Stimulated activated naive CD8-positive, alpha-beta T cell treated with anti-CD3 and anti-CD28 coated beads, Interleukin-15, amount 100 ng/mL, for 72 hours (primary cell): ENCODE results near the gene TSPAN11.
A peak's percentile ranks its signal among the peaks of the same experiment; 100 is the strongest.

Source experiments
- ATAC-seq: fragments of 150-1000 bp; cut with Tn5 transposase; 2 replicates; pipeline ENCODE4 v1.10.0; 2021; ENCODE audit warnings: mild to moderate bottlenecking, moderate library complexity
- DNase-seq, 2 donors: peaks; one replicate each; pipeline ENCODE4 v3.0.0; 2021 to 2022
- H3K27ac Mint-ChIP-seq, 2 donors: one replicate each; pipeline ENCODE4 v1.8.0; 2022; ENCODE audit warnings: mild to moderate bottlenecking in 2 of 2, mixed read lengths in 2 of 2, moderate library complexity in 2 of 2
- H3K27me3 Mint-ChIP-seq: one replicate; pipeline ENCODE4 v1.8.0; 2022; ENCODE audit warnings: mixed read lengths
- H3K4me1 Mint-ChIP-seq: one replicate; pipeline ENCODE4 v1.8.0; 2022; ENCODE audit warnings: mild to moderate bottlenecking, mixed read lengths
- H3K4me3 Mint-ChIP-seq, 2 donors: one replicate each; pipeline ENCODE4 v1.8.0; 2022; ENCODE audit warnings: mild to moderate bottlenecking in 2 of 2, mixed read lengths in 2 of 2, moderate library complexity in 1 of 2
- H3K9me3 Mint-ChIP-seq, 2 donors: one replicate each; pipeline ENCODE4 v1.8.0; 2022; ENCODE audit warnings: mixed read lengths in 2 of 2

TSPAN11 gene

DNA sequence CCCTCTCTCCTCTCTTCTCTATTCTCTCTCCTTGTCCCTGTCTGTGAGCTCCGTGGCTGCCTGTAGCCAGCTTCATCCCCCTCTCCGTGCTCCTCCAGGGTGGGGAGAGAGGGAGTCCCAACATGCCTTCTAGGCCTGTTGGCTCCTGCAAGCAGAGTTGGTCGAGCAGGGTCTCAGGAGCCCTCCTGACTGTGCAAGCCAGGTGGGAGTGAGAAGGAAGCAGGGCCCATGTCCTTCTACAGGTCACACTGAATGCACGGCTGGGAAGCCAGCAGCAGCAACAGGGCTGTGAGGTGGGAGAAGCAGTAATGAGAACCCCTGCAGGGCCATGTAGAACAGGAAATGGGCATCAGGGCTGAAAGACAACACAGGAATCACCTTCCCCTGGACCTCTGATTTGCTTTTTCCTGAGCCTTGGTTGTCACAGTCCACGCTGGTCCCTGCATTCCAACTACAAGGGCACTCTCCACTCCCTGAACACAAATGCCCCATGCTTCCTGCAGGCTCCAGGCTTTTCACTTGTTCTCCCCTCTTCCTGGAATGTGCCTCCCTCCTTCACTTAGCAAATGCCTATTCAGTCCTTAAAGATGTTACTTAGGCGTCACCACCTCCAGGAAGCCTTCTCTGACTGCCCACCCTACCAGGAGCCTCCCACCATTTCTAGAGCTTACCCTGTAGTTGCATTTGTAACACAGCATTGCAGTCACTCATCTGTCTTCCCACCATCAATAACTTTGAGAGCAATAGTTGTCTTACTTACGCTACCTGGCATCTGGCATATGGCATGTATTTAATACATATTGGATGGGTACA, 51.2 kb downstream of the TSPAN11 start:
- peak overlapping the region in 1 of 2 donors; percentile 17 for H3K27ac Mint-ChIP-seq
- H3K9me3 Mint-ChIP-seq, result no peaks in the 10 kb centered on the region
- no peak overlapping the region for H3K4me3 Mint-ChIP-seq
- DNase-seq (no peak), ATAC-seq (no peak)
- H3K4me1 Mint-ChIP-seq, result no peaks in the 10 kb centered on the region
- H3K27me3 Mint-ChIP-seq, result peaks cover 5% of the 10 kb centered on the region

DNA sequence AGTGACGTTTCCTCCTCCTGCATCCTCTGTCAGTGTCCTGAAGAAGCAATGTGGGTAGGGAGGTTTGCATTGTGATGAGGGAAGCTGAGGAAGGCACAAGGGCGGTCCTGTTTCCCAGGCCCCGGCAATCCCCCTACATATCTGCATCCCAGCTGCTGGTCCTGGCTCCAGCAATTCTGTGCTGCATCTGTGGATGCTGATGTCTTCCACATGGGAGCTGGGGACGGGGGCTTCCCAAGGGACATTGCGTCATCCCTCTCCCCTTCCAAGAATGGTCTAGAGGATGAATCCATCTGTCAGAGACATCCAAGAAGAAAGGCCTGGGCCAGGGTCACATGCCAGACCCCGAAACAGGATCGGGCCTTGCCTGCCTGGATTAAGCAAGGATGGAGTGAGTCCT, 52.1 kb downstream of the TSPAN11 start:
- no peaks in the 10 kb centered on the region for H3K4me1 Mint-ChIP-seq
- no peaks in the 10 kb centered on the region for H3K27me3 Mint-ChIP-seq
- H3K4me3 Mint-ChIP-seq, result no peak overlapping the region
- H3K9me3 Mint-ChIP-seq, result no peaks in the 10 kb centered on the region
- ATAC-seq (no peak), DNase-seq (no peak)
- no peak overlapping the region for H3K27ac Mint-ChIP-seq

DNA sequence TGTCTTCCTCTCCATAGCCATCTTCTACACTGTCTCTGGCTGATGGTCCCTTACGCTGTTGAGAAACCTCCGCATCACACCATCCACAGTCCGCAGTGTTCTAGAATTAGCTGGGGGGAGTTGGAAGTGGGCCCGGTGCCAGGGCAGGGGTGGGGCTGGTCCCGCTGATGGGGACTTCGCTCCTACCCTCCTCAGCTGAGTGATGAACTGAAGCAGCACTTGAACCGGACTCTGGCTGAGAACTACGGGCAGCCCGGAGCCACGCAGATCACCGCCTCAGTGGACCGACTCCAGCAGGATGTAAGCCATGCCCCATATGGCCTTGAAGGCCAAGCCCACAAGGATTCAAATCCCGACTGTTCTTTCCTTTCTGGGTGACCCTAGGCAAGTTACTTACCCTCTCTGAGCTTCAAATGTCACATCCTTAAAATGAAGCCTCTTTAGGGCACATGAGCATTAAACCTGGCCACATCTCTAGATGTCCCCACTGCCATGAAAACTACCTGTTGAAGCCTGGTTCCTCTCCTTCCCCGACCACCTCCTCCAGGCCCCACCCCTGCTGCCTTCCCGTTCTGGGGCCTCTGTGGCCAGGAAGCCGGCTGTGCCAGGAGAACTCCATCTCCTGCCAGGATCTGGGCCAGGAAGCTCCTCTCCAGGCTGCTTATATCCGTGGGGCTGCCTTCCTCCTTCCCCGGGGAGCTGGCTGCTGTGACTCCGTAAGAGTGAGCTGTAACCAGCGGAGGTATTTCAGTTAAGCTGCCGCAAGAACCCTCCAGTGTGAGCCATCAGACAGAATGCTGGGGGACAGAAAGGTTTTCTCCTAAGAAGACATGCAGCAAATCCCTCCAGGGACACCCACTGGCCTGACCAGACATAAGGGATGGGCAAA, 53.1 kb downstream of the TSPAN11 start:
- no peak overlapping the region for H3K4me3 Mint-ChIP-seq
- H3K27ac Mint-ChIP-seq, result peak overlapping the region in 1 of 2 donors; percentile 27
- no peaks in the 10 kb centered on the region for H3K9me3 Mint-ChIP-seq
- DNase-seq (no peak), ATAC-seq (no peak)
- no peaks in the 10 kb centered on the region for H3K4me1 Mint-ChIP-seq
- H3K27me3 Mint-ChIP-seq, result no peaks in the 10 kb centered on the region

DNA sequence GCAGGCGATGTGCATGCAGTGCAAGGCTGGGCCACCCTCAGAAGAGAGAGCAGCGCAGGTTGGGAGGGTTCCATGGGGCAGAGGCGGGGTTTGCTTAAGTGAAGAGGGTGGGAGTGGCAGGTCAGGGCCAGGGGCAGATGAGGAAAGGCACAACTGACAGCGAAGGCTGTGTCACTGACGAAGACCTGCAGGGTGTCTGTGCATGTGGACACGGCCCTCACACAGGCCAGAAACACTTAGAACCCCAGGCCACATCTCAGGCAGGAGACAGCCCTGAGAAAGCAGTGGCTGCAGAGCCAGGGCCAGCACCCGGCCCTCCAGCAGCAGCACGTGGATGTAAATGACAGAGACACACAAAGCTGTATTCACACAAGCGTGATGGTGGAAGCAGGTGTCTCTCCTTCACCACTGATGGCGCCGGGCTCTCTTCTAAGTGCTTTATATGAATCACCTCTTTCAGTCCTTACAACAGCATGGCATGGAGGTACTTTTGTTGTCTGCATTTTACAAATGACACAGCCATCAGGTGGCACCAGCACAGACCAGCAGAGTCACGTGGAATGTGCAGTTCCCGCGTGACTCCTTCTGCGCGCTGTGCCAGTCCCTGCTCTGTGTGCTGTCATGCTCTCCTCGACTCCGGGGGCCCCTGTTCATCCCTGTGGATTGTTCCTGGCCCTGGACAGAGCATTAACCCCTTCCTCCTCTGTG, 54.6 kb downstream of the TSPAN11 start:
- no peaks in the 10 kb centered on the region for H3K4me1 Mint-ChIP-seq
- H3K9me3 Mint-ChIP-seq, result no peaks in the 10 kb centered on the region
- H3K4me3 Mint-ChIP-seq, result no peak overlapping the region
- ATAC-seq (no peak), DNase-seq (no peak)
- H3K27ac Mint-ChIP-seq, result peak overlapping the region in 1 of 2 donors; percentile 55
- no peaks in the 10 kb centered on the region for H3K27me3 Mint-ChIP-seq

DNA sequence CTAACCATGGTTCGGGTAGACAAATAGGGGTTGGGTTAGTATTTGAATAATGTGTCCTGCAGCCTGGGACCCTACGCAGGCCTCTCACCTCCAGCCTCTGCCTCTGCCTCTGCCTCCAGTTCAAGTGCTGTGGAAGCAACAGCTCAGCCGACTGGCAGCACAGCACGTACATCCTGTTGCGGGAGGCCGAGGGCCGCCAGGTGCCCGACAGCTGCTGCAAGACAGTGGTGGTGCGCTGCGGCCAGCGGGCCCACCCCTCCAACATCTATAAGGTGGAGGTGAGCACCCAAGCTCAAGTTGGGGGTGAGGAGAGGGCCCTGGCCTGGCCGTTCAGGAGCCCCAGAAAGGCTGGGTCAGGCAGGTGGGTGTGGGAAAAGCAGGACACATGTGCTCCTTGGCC, 55.9 kb downstream of the TSPAN11 start:
- H3K27me3 Mint-ChIP-seq, result no peaks in the 10 kb centered on the region
- no peak for ATAC-seq
- no peaks in the 10 kb centered on the region for H3K9me3 Mint-ChIP-seq

DNA sequence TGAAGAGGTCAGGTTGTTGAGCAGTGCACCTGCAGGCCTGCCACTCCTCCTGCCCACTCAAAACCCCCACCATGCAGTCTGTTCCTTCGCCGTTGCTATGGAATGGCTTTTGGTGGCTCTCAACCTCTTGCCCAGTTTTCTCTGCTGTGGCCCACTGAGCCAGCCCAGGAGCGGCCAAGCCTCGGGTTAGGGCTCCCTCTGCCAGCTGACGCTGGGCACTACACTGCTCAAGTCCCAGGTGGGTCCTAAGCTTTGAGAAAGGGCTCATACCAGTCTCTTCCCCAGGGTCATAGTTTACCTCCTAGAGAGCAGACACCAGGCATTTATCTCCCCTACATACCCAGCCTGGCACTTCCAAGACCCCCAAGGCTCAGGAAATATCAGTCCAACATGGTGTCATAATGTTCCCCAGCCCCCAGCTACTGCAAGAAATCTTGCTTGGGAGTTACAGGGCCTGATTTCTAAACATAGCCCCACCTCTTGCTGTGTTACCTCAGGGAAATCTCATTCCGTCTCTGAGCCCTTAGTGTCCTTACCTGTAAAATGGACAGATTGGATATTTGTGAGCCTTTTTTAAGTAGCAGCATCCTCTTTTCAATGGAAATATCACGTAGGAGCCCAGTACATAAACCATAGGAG, 59.4 kb downstream of the TSPAN11 start:
- no peak overlapping the region for H3K4me3 Mint-ChIP-seq
- H3K27me3 Mint-ChIP-seq, result no peaks in the 10 kb centered on the region
- ATAC-seq, result peak; percentile 58
- peak overlapping the region in 1 of 2 donors; percentile 20 for H3K27ac Mint-ChIP-seq
- peak; percentile 28 to 32 for DNase-seq
- no peaks in the 10 kb centered on the region for H3K9me3 Mint-ChIP-seq
- no peaks in the 10 kb centered on the region for H3K4me1 Mint-ChIP-seq

More for the DNA sequence above, 55.9 kb downstream of the TSPAN11 start:
- Mint-ChIP-seq H3K4me1 (no peaks in the 10 kb centered on the region), H3K27ac (no peak overlapping the region), H3K4me3 (no peak overlapping the region)
- DNase-seq, result no peak

DNA sequence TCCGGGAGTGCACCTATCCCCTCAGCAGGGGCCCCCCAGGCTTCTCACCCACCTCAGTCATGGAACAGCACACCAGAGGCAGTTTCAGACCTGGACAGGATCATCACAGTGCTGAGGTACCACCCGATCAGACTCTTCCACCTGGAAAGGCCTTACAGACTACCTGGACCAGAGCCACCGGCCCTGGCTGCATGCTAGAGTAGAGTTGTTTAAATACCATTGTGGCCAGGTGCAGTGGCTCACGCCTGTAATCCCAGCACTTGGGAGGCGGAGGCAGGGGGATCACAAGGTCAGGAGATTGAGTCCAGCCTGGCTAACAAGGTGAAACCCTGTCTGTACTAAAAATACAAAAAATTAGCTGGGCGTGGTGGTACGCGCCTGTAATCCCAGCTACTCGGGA, 61.5 kb downstream of the TSPAN11 start:
- Mint-ChIP-seq H3K27ac (no peak overlapping the region), H3K27me3 (no peaks in the 10 kb centered on the region), H3K4me1 (no peaks in the 10 kb centered on the region), H3K9me3 (no peaks in the 10 kb centered on the region), H3K4me3 (no peak overlapping the region)
- no peak for DNase-seq
- no peak for ATAC-seq

DNA sequence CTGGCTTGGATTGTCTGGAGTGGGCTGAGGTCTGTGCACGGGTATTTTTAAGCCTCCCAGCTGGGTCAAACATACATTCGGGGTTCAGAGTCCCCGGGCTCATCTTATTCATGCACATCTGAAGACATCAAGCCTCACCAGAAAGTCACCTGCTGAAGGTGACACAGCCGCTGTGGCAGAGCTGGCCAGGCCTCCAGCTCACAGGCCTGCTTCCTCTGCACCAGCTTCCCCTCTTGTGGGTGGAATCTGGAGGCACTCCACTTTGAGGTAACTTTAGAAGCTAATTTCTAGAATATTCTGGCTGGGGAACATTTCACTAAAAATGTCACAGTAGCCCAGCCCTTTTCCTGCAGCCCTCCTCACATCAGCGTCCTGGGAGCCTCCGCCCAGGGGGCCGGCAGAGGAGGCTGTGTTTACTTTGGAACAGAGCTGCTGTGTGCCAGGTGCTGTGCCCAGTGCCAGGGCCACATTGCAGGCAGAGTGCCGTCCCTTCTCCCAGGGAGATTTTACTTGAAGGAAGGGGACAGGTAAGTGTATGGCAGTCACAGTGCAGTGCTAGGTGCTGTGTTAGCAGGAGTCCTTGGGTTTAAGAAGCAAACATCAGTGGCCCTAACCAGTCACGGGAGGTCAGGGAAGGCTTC, 62.2 kb downstream of the TSPAN11 start:
- H3K4me1 Mint-ChIP-seq, result no peaks in the 10 kb centered on the region
- no peaks in the 10 kb centered on the region for H3K27me3 Mint-ChIP-seq
- no peak overlapping the region for H3K4me3 Mint-ChIP-seq
- no peak for DNase-seq
- no peak overlapping the region for H3K27ac Mint-ChIP-seq
- no peaks in the 10 kb centered on the region for H3K9me3 Mint-ChIP-seq
- ATAC-seq, result no peak

DNA sequence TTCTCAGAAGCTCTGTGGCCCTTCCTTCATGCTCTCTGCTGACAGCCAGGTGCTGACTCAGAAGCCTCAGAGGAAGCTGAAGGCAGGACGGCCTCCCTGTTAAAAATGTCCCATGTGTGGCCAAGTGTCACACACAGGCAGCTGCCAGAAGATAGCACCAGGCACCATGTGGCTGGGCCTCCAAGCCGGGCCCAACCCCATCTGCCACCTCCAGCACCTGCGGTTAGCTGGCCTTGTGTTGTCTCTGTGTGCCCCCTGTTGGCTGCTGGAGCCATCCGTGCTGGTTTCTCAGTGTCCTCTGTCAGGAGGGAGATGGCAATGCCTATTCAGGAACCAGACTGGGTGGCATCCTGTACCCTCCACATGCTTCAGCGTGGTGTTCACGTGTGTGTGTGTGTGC, 63.2 kb downstream of the TSPAN11 start:
- ATAC-seq (peak; percentile 42), DNase-seq (peak; percentile 5 to 26)
- Mint-ChIP-seq H3K27me3 (no peaks in the 10 kb centered on the region), H3K27ac (no peak overlapping the region), H3K9me3 (no peaks in the 10 kb centered on the region), H3K4me1 (no peaks in the 10 kb centered on the region), H3K4me3 (no peak overlapping the region)

DNA sequence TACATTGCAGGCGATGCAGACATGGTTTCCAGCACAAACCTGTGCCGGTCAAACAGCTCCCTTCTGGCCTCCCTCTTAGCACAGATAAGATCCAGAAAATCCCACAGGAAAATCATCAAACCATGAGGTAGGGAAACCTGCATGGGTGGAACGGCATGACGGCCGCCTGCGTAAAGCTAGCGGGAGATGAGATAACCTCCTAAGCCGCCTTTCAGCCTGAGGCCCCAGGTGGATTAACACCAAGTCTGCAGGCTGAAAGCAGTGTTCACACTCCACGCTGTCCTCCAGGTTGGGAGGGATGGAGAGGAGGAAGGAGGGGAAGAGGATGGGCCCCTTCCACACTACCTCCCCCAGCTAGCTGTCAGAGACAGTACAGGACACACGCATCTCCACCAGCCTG, 63.8 kb downstream of the TSPAN11 start:
- no peaks in the 10 kb centered on the region for H3K4me1 Mint-ChIP-seq
- H3K9me3 Mint-ChIP-seq, result no peaks in the 10 kb centered on the region
- H3K27ac Mint-ChIP-seq, result no peak overlapping the region
- H3K4me3 Mint-ChIP-seq, result no peak overlapping the region
- no peak for DNase-seq
- ATAC-seq, result no peak
- H3K27me3 Mint-ChIP-seq, result no peaks in the 10 kb centered on the region

DNA sequence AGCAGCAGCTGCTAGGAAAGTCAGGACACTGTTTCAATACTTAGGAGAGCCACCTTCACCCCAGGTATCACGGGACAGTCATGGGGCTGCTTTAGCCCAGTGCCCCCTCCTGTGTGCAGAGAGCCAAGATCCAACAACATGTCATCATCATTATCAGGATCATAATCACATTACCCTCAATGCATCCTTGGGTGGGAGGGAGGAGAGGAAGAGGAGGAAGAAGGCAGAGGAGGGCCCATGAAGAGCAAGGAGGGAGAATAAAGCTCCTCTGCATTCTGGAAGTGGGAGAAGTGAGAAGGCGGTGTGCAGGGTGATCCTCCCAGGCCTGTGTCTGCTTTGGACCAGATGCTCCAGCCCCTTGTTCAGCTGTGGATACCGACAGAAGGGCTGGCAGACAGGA, 64.2 kb downstream of the TSPAN11 start:
- H3K27me3 Mint-ChIP-seq, result no peaks in the 10 kb centered on the region
- H3K9me3 Mint-ChIP-seq, result no peaks in the 10 kb centered on the region
- peak overlapping the region; percentile 10 to 11 for H3K27ac Mint-ChIP-seq
- no peak overlapping the region for H3K4me3 Mint-ChIP-seq
- H3K4me1 Mint-ChIP-seq, result no peaks in the 10 kb centered on the region
- DNase-seq (no peak), ATAC-seq (no peak)

DNA sequence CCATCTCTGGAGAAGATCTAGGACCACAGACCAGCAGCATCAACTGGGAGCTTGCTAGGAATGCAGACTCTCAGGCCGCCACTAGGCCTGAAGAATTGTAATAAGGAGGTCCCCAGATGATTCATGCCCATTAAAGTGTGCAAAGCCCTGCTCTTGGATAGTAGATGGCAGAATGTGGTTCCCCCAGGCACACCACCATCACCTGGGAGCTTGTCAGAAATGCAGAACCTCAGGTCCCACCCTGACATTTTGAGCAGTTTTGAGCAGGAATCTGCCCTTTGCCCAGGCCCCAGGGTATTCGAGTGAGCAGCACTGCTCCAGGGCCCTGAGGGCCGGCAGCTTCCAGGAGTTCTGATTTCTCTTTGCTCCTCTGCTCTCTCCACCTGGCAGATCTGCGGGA, 64.9 kb downstream of the TSPAN11 start:
- Mint-ChIP-seq H3K4me3 (no peak overlapping the region), H3K27ac (no peak overlapping the region), H3K4me1 (no peaks in the 10 kb centered on the region), H3K27me3 (no peaks in the 10 kb centered on the region), H3K9me3 (no peaks in the 10 kb centered on the region)
- ATAC-seq (no peak), DNase-seq (no peak)

DNA sequence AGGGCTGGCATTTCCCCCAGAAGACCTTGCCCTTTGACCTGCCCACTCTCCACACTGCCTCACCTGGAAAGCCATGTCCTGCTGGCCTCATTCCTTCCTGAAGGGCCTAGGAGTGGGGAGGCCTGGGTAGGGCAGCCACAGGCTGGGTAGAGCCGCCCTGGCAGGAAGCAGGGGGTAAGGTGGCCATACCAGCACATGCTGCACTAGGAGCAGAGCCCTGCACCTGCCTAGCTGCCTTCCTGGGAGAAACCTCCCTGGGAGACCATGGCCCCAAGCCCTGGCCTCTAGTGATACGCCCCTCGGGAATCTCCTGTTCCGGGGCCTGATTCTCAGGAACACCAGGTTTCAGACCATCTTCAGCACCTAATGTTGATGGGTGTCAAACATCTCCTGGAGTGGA, 65.8 kb downstream of the TSPAN11 start:
- Mint-ChIP-seq H3K9me3 (peaks cover 0 to 5% of the 10 kb centered on the region in 2 donors), H3K4me3 (no peak overlapping the region), H3K4me1 (no peaks in the 10 kb centered on the region), H3K27me3 (no peaks in the 10 kb centered on the region), H3K27ac (no peak overlapping the region)
- no peak for DNase-seq
- no peak for ATAC-seq

DNA sequence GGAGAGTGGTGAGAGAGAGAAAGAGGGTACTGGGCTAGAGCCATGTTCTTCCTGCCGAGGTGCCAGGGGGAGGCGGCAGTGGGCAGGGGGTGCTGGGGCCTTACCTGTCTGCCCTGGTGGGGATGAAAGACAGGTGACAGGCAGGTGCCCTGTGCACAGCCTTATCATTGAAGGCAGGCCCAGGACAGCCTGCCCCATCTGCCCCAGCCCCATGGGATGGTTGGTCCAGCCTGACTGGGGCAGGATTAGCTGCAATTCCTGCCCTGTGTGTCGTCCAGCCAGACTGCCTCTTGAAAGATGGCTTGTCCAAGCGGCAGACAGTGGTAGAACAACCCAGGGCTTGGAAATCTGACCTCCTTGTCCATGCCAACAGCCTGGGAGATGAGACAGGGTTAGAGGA, 67.2 kb downstream of the TSPAN11 start:
- no peaks in the 10 kb centered on the region for H3K4me1 Mint-ChIP-seq
- DNase-seq (no peak), ATAC-seq (no peak)
- no peaks in the 10 kb centered on the region for H3K27me3 Mint-ChIP-seq
- H3K4me3 Mint-ChIP-seq, result no peak overlapping the region
- H3K9me3 Mint-ChIP-seq, result peaks cover 0 to 7% of the 10 kb centered on the region in 2 donors
- peak overlapping the region in 1 of 2 donors; percentile 51 for H3K27ac Mint-ChIP-seq

DNA sequence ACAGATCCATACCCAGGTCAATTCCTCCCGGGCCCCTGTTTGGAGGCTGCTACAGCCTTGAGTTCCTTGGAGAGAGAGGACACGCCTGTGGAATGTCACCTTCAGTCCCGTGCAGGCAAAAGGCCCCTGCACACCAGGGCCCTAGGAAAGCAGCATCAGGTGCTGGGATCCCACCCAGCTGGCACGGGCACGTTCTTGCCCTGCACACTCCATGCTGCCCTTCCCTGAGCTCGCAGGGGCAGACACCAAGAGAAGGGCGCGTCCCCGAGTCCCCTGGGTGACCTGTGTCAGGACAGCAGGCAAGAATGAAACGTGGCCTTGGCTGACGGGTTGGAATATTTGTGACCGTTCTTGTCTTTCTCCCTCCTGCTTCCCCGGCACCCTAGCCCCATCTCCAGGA, 67.7 kb downstream of the TSPAN11 start:
- Mint-ChIP-seq H3K4me1 (no peaks in the 10 kb centered on the region), H3K27ac (peak overlapping the region in 1 of 2 donors; percentile 82), H3K27me3 (no peaks in the 10 kb centered on the region), H3K9me3 (peaks cover 0 to 7% of the 10 kb centered on the region in 2 donors), H3K4me3 (no peak overlapping the region)
- DNase-seq (no peak), ATAC-seq (no peak)
